ENCODE data around the gene CTNND2.
"Not testable (repeated sequence)": the region's sequence is repeated elsewhere in the genome, so short reads cannot be mapped to it uniquely, and the experiment has no call there.

The CTNND2 gene

GRCh38 chr5:11449217-11449616 lies 455.0 kb downstream of the CTNND2 start:
- DNase-seq: no peak

GRCh38 chr5:11443831-11444230 lies 460.4 kb downstream of the CTNND2 start:
- no peak for DNase-seq

- no peak for DNase-seq
These were observed 472.1 kb downstream of the CTNND2 start for GRCh38 chr5:11432116-11432515.

DNA sequence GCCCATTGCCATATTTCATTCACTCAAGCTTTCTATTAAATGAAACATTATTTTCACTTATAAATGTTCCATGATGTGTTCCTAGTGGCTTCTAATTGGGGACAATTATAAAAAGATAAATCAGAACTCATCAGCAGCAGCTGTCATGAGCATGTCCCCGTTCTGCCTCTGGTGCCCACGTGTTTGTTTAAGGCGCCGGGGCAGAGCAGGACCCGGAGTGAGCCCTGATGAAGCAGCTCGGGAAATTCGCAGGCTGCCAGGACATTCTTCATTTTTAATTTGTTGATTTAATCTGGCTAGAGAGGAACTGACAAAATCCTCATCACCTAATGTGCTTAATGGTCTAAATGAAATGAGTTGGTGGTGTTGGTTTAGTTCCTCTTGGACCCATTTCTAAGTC lies 475.0 kb downstream of the CTNND2 start:
- DNase-seq: no peak

- no peak for DNase-seq
These were observed 476.7 kb downstream of the CTNND2 start for GRCh38 chr5:11427569-11427968.

DNA sequence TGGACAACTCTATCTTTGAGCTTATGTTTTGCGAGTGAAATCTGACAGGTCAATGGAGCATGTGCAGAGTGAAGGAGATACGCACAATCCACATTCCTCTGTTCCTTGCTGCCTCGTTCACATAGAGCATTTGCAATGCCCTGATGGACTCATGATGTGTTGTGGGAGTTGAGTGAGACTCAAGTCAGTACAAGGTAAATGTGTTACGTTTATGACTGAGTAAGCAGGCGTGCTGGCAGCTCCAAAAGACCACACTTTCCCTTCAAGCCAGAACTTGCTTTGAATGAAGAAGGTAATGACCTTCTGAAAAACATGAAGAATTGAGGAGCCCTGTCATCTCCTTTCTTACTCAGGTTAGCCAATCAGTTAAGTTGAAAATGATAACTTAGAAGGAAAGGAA lies 477.8 kb downstream of the CTNND2 start:
- no peak for DNase-seq

DNA sequence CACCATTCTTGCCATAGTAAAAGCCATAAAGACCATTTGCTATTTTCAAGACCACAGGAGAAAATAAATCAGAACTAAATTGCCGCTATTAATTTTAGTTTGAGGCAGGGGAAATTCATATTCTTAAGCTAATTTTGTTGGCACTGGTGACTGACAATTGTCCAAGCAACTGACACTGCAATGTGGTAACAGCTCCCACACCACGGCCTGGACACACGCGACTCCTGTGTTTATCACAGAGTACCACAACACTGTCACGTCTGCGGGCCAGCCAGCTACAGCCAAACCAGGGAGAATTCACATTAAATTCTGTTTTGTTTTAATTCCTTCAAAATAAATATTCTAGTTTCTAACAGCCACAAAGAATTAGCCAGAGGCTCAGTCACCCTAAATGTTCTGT lies 481.9 kb downstream of the CTNND2 start:
- DNase-seq: no peak

GRCh38 chr5:11420969-11421368 lies 483.3 kb downstream of the CTNND2 start:
- DNase-seq: no peak

DNA sequence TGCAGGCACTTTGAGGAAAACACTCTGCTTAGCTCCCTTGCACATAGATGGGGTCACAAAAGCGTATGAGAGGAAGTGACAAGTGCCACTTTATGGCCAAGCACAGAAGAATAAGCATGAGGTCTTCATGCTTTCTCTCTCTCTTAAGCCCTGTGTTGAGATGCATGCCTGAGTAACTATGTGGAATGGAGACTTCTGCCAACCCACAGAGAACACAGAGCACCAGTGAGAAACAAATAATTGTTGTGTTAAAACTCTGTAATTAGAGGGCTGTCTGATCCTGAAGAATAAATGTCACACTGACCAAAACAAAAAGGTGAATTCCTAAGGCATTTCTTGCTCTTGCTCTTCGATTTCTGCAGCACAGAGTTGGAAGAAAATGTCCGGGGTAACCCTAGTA lies 488.5 kb downstream of the CTNND2 start:
- no peak for DNase-seq

GRCh38 chr5:11414732-11415131 lies 489.5 kb downstream of the CTNND2 start:
- DNase-seq: not testable (repeated sequence)

GRCh38 chr5:11411621-11412020 lies 492.6 kb downstream of the CTNND2 start:
- DNase-seq: no peak

DNA sequence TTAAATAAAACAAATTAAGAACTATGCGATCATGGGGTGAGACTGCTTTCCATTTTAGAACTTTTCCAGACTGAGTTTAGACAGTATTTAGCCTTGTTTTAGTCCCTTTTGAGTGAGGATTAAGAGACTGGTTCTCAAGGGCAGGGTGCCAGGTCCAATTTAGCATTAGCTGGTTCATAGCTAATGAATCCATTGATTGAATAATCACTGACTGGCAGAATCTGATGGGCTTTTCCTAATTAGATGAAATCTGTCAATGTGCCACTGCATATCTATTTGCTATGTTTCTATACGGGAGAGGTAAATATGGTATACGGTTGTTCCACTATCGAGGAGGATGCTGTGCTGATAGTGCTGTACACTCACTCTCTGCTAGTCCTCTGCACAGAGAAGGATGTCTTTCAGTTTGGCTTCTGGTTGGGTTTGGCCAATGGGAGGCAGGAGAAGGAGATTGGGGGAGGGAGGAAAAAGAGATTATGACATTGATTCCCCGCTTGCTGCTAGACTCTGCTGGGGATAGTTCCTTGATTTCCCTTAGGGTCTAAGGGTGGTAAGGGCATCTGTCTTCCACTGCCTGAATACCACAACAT lies 496.6 kb downstream of the CTNND2 start:
- no peak for DNase-seq

DNA sequence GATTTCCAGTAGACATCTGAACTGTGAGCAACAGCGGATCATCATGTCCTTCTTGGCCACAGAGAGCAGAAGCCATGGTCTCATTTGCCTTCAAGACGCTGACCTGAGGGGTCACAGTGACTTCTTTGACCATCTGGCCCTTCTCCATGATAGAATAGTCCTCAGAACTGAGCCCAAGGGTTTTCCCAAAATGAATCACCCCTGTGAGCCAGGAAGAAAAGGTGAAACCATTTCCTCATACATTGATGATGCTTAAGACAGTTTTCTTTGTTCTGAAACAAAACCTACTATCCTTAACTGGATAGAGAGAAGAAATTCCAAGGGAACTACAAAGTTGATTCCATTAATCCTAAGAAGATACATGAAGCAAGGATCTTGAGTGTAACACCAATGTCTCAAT lies 503.9 kb downstream of the CTNND2 start:
- DNase-seq: no peak

DNA sequence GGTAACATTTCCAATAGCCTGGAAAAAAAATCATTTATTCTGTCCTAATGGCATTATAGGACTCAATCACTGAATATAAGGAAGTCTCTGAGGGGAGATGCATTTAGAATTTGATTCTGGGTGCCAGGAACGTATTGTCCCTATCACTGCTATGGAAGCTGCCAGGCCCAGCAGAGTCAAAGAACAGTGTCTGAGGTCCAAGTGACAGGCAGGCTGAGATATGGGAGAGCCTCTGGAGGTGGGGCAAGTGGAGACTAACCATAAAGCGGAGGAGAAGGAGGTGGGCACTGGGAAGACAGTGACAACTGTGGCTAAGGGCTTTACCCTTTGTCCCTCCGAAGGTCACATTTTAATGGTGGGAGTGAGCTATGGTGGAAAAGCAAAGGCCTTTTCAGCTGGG lies 505.5 kb downstream of the CTNND2 start:
- no peak for DNase-seq

DNA sequence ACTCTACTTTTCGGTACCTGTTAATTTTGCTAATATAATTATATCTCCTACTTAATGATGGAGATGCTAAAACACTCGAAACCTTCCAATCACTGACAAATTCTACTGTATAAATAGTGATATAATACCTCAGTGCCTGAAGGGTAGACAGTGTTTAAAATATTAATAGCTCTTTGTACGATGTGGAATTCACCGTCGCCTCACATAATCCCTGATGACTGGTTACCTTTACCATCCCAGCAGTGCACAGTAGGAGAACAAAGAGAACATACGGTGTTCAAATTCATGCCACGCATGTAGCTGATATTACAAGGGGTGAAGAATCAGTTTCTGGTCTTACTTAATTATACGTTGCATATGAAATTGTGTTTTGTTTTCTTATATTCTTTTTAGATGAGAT lies 506.7 kb downstream of the CTNND2 start:
- DNase-seq: no peak

- no peak for DNase-seq
These were observed 507.3 kb downstream of the CTNND2 start for GRCh38 chr5:11396917-11397316.

GRCh38 chr5:11394933-11395332 lies 509.3 kb downstream of the CTNND2 start:
- DNase-seq: no peak

DNA sequence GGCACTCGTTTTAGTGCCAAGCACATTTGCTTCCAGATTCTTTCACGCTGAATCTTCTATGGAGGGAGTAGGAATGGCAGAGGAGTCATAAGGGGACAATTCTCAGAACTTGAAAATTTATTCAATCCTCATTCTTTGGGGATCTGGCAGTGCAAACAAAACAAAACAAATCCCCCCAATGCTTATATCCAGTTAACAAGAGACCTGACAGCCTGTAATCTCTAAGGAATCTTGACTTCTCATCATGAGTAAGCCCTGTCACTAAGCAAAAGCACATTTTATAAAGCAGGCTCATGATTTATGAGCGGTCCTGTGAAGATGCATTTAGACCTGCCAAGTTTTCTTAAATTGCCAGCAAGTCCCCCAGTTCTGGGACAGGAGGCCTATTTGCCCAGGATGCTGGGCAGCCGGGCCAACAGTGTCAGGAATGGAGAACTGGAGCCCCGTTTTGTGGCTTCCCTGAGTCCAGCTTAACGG lies 513.9 kb downstream of the CTNND2 start:
- DNase-seq: no peak

- DNase-seq: no peak
These were observed 516.9 kb downstream of the CTNND2 start for GRCh38 chr5:11387382-11387781.

GRCh38 chr5:11386398-11386797 lies 517.8 kb downstream of the CTNND2 start:
- no peak for DNase-seq

GRCh38 chr5:11385901-11386293 lies 518.3 kb downstream of the CTNND2 start:
- DNase-seq: no peak

DNA sequence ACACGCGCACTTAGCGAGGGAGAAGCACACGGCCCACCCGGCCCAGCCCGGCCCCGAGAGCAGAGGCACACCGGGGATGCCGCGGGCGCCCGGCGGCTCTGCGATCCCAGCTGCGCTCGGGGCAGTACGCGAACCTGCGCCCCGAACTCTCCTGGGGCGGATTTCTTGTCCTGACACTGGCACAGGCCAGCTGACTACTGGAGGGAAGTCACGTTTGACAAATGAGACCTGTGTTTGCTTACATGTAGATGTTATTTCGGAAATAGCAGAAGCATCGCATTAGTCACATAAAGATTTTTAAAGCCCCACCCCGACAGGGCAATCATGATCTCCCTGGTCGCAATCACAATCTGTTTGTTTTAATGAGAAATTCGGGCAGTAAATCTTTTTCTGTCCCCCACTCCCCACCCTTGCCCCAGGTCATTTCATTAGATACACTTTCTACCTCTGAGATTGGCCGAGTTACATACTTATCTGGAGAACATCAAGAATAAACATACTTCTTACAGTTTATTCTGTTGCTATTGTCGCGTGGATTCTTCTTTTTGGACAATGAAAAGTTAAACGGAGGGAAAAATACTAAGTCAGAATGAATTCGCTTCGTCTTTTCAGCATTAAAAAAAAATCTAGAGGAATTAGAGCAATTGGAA lies 518.9 kb downstream of the CTNND2 start:
- DNase-seq: no peak

- no peak for DNase-seq
These were observed 519.6 kb downstream of the CTNND2 start for GRCh38 chr5:11384441-11385250.

- DNase-seq: no peak
These were observed 520.6 kb downstream of the CTNND2 start for GRCh38 chr5:11383506-11384095.

Data from effector CD4-positive, alpha-beta T cell (primary cell).